Measurements from ENCODE around the gene LATS1. TPM values are rescaled to one million over a fixed set of nuclear protein-coding genes. Genes with fewer than 3 reads are reported as not detected.

Gene LATS1
- total RNA-seq, 1 donor from 2014 or later: 34.0 TPM

- no peaks in the 10 kb centered on the region for H3K9me3 Mint-ChIP-seq
- no peak for DNase-seq (ENCODE audit: low spot score)
- H3K4me1 Mint-ChIP-seq (ENCODE audit: low read depth): peaks cover 21% of the 10 kb centered on the region
- peaks cover 18% of the 10 kb centered on the region for H3K36me3 Mint-ChIP-seq (ENCODE audit: low read depth)
- no peaks in the 10 kb centered on the region for H3K27me3 Mint-ChIP-seq (ENCODE audit: insufficient read depth)
- intact Hi-C loops (cut with micrococcal nuclease): loop anchor here (1.0 to 2.0 kb wide), 3 partner anchors 23 to 203 kb away; partner anchors contain the start of genes LRP11 and NUP43
- H3K27ac Mint-ChIP-seq: no peak overlapping the region
- no peak overlapping the region for H3K4me3 Mint-ChIP-seq
Observed at GRCh38 chr6:149723262-149723661, 5.4 kb upstream of the LATS1 start.

GRCh38 chr6:149719531-149719930 is 1.6 kb upstream of the LATS1 start:
- no peak for DNase-seq (ENCODE audit: low spot score)
- peak overlapping the region; percentile 53 for H3K27ac Mint-ChIP-seq
- intact Hi-C loops (cut with micrococcal nuclease): loop anchor here (5.0 kb wide), 1 partner anchor 687 kb away; no protein-coding TSS in a partner anchor
- peak overlapping the region; percentile 13 for H3K4me3 Mint-ChIP-seq
- no peaks in the 10 kb centered on the region for H3K9me3 Mint-ChIP-seq
- H3K36me3 Mint-ChIP-seq (ENCODE audit: low read depth): peaks cover 11% of the 10 kb centered on the region
- H3K27me3 Mint-ChIP-seq (ENCODE audit: insufficient read depth): no peaks in the 10 kb centered on the region
- H3K4me1 Mint-ChIP-seq (ENCODE audit: low read depth): peaks cover 36% of the 10 kb centered on the region

- intact Hi-C loops (cut with micrococcal nuclease): loop anchor here (2.0 to 5.0 kb wide), 2 partner anchors 16 to 685 kb away; no protein-coding TSS in a partner anchor
- Mint-ChIP-seq H3K4me1 (ENCODE audit: low read depth) (peaks cover 31% of the 10 kb centered on the region), H3K27me3 (ENCODE audit: insufficient read depth) (no peaks in the 10 kb centered on the region), H3K36me3 (ENCODE audit: low read depth) (peaks cover 11% of the 10 kb centered on the region), H3K27ac (peak overlapping the region; percentile 87), H3K9me3 (no peaks in the 10 kb centered on the region), H3K4me3 (peak overlapping the region; percentile 93)
- no peak for DNase-seq (ENCODE audit: low spot score)
Observed at GRCh38 chr6:149717255-149717587, 680 bp downstream of the LATS1 start.

- Mint-ChIP-seq H3K36me3 (ENCODE audit: low read depth) (peaks cover 13% of the 10 kb centered on the region), H3K27me3 (ENCODE audit: insufficient read depth) (no peaks in the 10 kb centered on the region), H3K4me1 (ENCODE audit: low read depth) (peaks cover 36% of the 10 kb centered on the region), H3K27ac (peak overlapping the region; percentile 69), H3K9me3 (no peaks in the 10 kb centered on the region), H3K4me3 (peak overlapping the region; percentile 93)
- DNase-seq (ENCODE audit: low spot score): no peak
- intact Hi-C loops (cut with micrococcal nuclease): loop anchor here (2.0 to 5.0 kb wide), 2 partner anchors 16 to 684 kb away; no protein-coding TSS in a partner anchor
Observed at GRCh38 chr6:149716181-149716963, 1.5 kb downstream of the LATS1 start.

GRCh38 chr6:149714442-149714841 is 3.5 kb downstream of the LATS1 start:
- no peaks in the 10 kb centered on the region for H3K9me3 Mint-ChIP-seq
- H3K27me3 Mint-ChIP-seq (ENCODE audit: insufficient read depth): no peaks in the 10 kb centered on the region
- H3K27ac Mint-ChIP-seq: no peak overlapping the region
- intact Hi-C loops (cut with micrococcal nuclease): no loop called here
- no peak for DNase-seq (ENCODE audit: low spot score)
- H3K4me1 Mint-ChIP-seq (ENCODE audit: low read depth): peaks cover 46% of the 10 kb centered on the region
- H3K36me3 Mint-ChIP-seq (ENCODE audit: low read depth): peaks cover 13% of the 10 kb centered on the region
- no peak overlapping the region for H3K4me3 Mint-ChIP-seq

GRCh38 chr6:149711711-149712110 is 6.2 kb downstream of the LATS1 start:
- no peak for DNase-seq (ENCODE audit: low spot score)
- intact Hi-C loops (cut with micrococcal nuclease): no loop called here
- no peaks in the 10 kb centered on the region for H3K27me3 Mint-ChIP-seq (ENCODE audit: insufficient read depth)
- peaks cover 42% of the 10 kb centered on the region for H3K4me1 Mint-ChIP-seq (ENCODE audit: low read depth)
- H3K4me3 Mint-ChIP-seq: no peak overlapping the region
- peaks cover 11% of the 10 kb centered on the region for H3K36me3 Mint-ChIP-seq (ENCODE audit: low read depth)
- H3K27ac Mint-ChIP-seq: no peak overlapping the region
- no peaks in the 10 kb centered on the region for H3K9me3 Mint-ChIP-seq

- H3K27me3 Mint-ChIP-seq (ENCODE audit: insufficient read depth): no peaks in the 10 kb centered on the region
- H3K27ac Mint-ChIP-seq: no peak overlapping the region
- peaks cover 18% of the 10 kb centered on the region for H3K4me1 Mint-ChIP-seq (ENCODE audit: low read depth)
- no peaks in the 10 kb centered on the region for H3K9me3 Mint-ChIP-seq
- intact Hi-C loops (cut with micrococcal nuclease): loop anchor here (2.0 kb wide), 1 partner anchor 15 kb away; no protein-coding TSS in a partner anchor
- peaks cover 7% of the 10 kb centered on the region for H3K36me3 Mint-ChIP-seq (ENCODE audit: low read depth)
- DNase-seq (ENCODE audit: low spot score): no peak
- H3K4me3 Mint-ChIP-seq: no peak overlapping the region
Observed at GRCh38 chr6:149701714-149702113, 16.2 kb downstream of the LATS1 start.

GRCh38 chr6:149699150-149699549 is 18.8 kb downstream of the LATS1 start:
- no peak for DNase-seq (ENCODE audit: low spot score)
- peaks cover 8% of the 10 kb centered on the region for H3K36me3 Mint-ChIP-seq (ENCODE audit: low read depth)
- H3K4me1 Mint-ChIP-seq (ENCODE audit: low read depth): peaks cover 12% of the 10 kb centered on the region

GRCh38 chr6:149698175-149698574 is 19.7 kb downstream of the LATS1 start:
- DNase-seq (ENCODE audit: low spot score): no peak
- no peak overlapping the region for H3K4me3 Mint-ChIP-seq
- intact Hi-C loops (cut with micrococcal nuclease): no loop called here
- peaks cover 6% of the 10 kb centered on the region for H3K4me1 Mint-ChIP-seq (ENCODE audit: low read depth)
- no peaks in the 10 kb centered on the region for H3K27me3 Mint-ChIP-seq (ENCODE audit: insufficient read depth)
- H3K27ac Mint-ChIP-seq: no peak overlapping the region
- H3K36me3 Mint-ChIP-seq (ENCODE audit: low read depth): peaks cover 12% of the 10 kb centered on the region
- no peaks in the 10 kb centered on the region for H3K9me3 Mint-ChIP-seq

More at GRCh38 chr6:149699150-149699549, 18.8 kb downstream of the LATS1 start:
- no peak overlapping the region for H3K27ac Mint-ChIP-seq
- intact Hi-C loops (cut with micrococcal nuclease): no loop called here
- no peak overlapping the region for H3K4me3 Mint-ChIP-seq
- H3K27me3 Mint-ChIP-seq (ENCODE audit: insufficient read depth): no peaks in the 10 kb centered on the region
- H3K9me3 Mint-ChIP-seq: no peaks in the 10 kb centered on the region

GRCh38 chr6:149696901-149697300 is 21.0 kb downstream of the LATS1 start:
- H3K36me3 Mint-ChIP-seq (ENCODE audit: low read depth): peaks cover 13% of the 10 kb centered on the region
- H3K9me3 Mint-ChIP-seq: no peaks in the 10 kb centered on the region
- no peak overlapping the region for H3K27ac Mint-ChIP-seq
- H3K4me1 Mint-ChIP-seq (ENCODE audit: low read depth): peaks cover 6% of the 10 kb centered on the region
- H3K4me3 Mint-ChIP-seq: no peak overlapping the region
- intact Hi-C loops (cut with micrococcal nuclease): no loop called here
- DNase-seq (ENCODE audit: low spot score): no peak
- H3K27me3 Mint-ChIP-seq (ENCODE audit: insufficient read depth): no peaks in the 10 kb centered on the region

- H3K4me1 Mint-ChIP-seq (ENCODE audit: low read depth): peaks cover 6% of the 10 kb centered on the region
- no peaks in the 10 kb centered on the region for H3K27me3 Mint-ChIP-seq (ENCODE audit: insufficient read depth)
- H3K4me3 Mint-ChIP-seq: no peak overlapping the region
- intact Hi-C loops (cut with micrococcal nuclease): no loop called here
- peaks cover 19% of the 10 kb centered on the region for H3K36me3 Mint-ChIP-seq (ENCODE audit: low read depth)
- no peaks in the 10 kb centered on the region for H3K9me3 Mint-ChIP-seq
- DNase-seq (ENCODE audit: low spot score): no peak
- no peak overlapping the region for H3K27ac Mint-ChIP-seq
Observed at GRCh38 chr6:149694921-149695320, 23.0 kb downstream of the LATS1 start.

- H3K27me3 Mint-ChIP-seq (ENCODE audit: insufficient read depth): no peaks in the 10 kb centered on the region
- no peak overlapping the region for H3K27ac Mint-ChIP-seq
- no peak overlapping the region for H3K4me3 Mint-ChIP-seq
- DNase-seq (ENCODE audit: low spot score): no peak
- H3K9me3 Mint-ChIP-seq: no peaks in the 10 kb centered on the region
- H3K4me1 Mint-ChIP-seq (ENCODE audit: low read depth): peaks cover 19% of the 10 kb centered on the region
- intact Hi-C loops (cut with micrococcal nuclease): no loop called here
- peaks cover 27% of the 10 kb centered on the region for H3K36me3 Mint-ChIP-seq (ENCODE audit: low read depth)
Observed at GRCh38 chr6:149691201-149691600, 26.7 kb downstream of the LATS1 start.

GRCh38 chr6:149686230-149686629 is 31.7 kb downstream of the LATS1 start:
- Mint-ChIP-seq H3K4me3 (no peak overlapping the region), H3K4me1 (ENCODE audit: low read depth) (peaks cover 21% of the 10 kb centered on the region), H3K36me3 (ENCODE audit: low read depth) (peaks cover 22% of the 10 kb centered on the region), H3K27ac (peak overlapping the region; percentile 34), H3K9me3 (no peaks in the 10 kb centered on the region), H3K27me3 (ENCODE audit: insufficient read depth) (no peaks in the 10 kb centered on the region)
- DNase-seq (ENCODE audit: low spot score): no peak
- intact Hi-C loops (cut with micrococcal nuclease): loop anchor here (5.0 kb wide), 1 partner anchor 39 kb away; the partner anchor contains the start of gene KATNA1

Measured in activated T-helper 1 cell treated with anti-CD3 and anti-CD28 coated beads, Interleukin-12 subunit alpha, Interleukin-12 subunit beta, Interleukin-2, Interleukin-4 antibody, amounts not matched to agents 30 ng/mL and 10 ng/mL and 1 ng/mL, durations not matched to agents 14 hours and 24 hours and 36 hours (primary cell).